Parathyroid adenoma (tissue), 2 donors: Measurements from ENCODE around the gene TBX2.

Experiments
- H2AFZ ChIP-seq: fragments of 300-600 bp; sonication (generic); one replicate; pipeline ENCODE4 v1.7.0; 2017; ENCODE audit warnings: antibody characterized with exemption, mild to moderate bottlenecking
- H3K27ac ChIP-seq: fragments of 300-600 bp; sonication (generic); one replicate; pipeline ENCODE4 v1.7.0; 2017
- H3K27me3 ChIP-seq: fragments of 300-600 bp; sonication (generic); one replicate; pipeline ENCODE4 v1.7.0; 2017; ENCODE audit warnings: low read length; ENCODE audit not compliant: control insufficient read depth, insufficient read depth
- H3K36me3 ChIP-seq: fragments of 300-600 bp; sonication (generic); one replicate; pipeline ENCODE4 v1.7.0; 2017; ENCODE audit warnings: low read length; ENCODE audit not compliant: control insufficient read depth, insufficient read depth
- H3K4me1 ChIP-seq: fragments of 300-600 bp; sonication (generic); one replicate; pipeline ENCODE4 v1.7.0; 2017; ENCODE audit warnings: control low read depth
- H3K4me2 ChIP-seq: fragments of 300-600 bp; sonication (generic); one replicate; pipeline ENCODE4 v1.7.0; 2017; ENCODE audit warnings: low read length
- H3K4me3 ChIP-seq: fragments of 300-600 bp; sonication (generic); one replicate; pipeline ENCODE4 v1.7.0; 2017; ENCODE audit warnings: low read depth, low read length
- H3K79me2 ChIP-seq: fragments of 300-600 bp; sonication (generic); one replicate; pipeline ENCODE4 v1.7.0; 2017; ENCODE audit warnings: control low read depth
- H3K9ac ChIP-seq: fragments of 300-600 bp; sonication (generic); one replicate; pipeline ENCODE4 v1.7.0; 2017; ENCODE audit warnings: mild to moderate bottlenecking
- H3K9me3 ChIP-seq: fragments of 300-600 bp; sonication (generic); one replicate; pipeline ENCODE4 v1.7.0; 2017; ENCODE audit warnings: low read length; ENCODE audit not compliant: control insufficient read depth
- TF ChIP-seq, protein P1 (sequence below): fragments of 300-600 bp; sonication (generic); IDR thresholded peaks from one replicate; pipeline ENCODE4 v1.7.0; 2017; ENCODE audit warnings: antibody characterized with exemption, mild to moderate bottlenecking
- donor health status: primary hyperparathyroidism.

The TBX2 gene

GRCh38 chr17:61380836-61381525 is 18.7 kb upstream of the TBX2 start:
- Histone ChIP-seq H3K9ac (no peak overlapping the region), H3K4me3 (no peak overlapping the region), H3K9me3 (no peaks in the 10 kb centered on the region), H3K36me3 (no peaks in the 10 kb centered on the region), H2AFZ (no peak overlapping the region), H3K79me2 (no peaks in the 10 kb centered on the region), H3K27ac (no peak overlapping the region), H3K4me2 (no peak overlapping the region), H3K27me3 (no peaks in the 10 kb centered on the region), H3K4me1 (no peaks in the 10 kb centered on the region)
- TF ChIP-seq, protein P1, sequence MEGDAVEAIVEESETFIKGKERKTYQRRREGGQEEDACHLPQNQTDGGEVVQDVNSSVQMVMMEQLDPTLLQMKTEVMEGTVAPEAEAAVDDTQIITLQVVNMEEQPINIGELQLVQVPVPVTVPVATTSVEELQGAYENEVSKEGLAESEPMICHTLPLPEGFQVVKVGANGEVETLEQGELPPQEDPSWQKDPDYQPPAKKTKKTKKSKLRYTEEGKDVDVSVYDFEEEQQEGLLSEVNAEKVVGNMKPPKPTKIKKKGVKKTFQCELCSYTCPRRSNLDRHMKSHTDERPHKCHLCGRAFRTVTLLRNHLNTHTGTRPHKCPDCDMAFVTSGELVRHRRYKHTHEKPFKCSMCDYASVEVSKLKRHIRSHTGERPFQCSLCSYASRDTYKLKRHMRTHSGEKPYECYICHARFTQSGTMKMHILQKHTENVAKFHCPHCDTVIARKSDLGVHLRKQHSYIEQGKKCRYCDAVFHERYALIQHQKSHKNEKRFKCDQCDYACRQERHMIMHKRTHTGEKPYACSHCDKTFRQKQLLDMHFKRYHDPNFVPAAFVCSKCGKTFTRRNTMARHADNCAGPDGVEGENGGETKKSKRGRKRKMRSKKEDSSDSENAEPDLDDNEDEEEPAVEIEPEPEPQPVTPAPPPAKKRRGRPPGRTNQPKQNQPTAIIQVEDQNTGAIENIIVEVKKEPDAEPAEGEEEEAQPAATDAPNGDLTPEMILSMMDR: no peak

DNA sequence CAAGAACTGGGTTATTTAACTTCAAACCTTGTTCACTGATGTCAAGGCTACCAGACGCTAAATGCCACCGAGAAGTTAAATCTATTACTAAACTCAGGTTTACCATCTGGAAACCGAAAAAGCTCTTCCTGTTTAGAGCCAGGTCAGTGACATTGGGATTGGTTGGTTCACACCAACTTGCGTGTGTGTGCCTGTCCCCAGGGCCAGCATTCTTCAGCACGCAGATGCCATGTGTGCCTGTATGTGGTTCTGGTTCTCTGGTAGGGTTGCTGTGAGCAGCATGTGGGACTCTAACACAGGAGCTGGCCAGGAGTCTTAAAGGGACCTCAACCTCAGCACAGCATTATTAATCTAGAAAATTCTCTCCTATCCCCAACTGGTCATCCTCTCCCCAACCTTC is 18.1 kb upstream of the TBX2 start:
- Histone ChIP-seq H3K9ac (no peak overlapping the region), H3K4me2 (no peak overlapping the region), H3K4me3 (no peak overlapping the region), H3K79me2 (no peaks in the 10 kb centered on the region), H3K27me3 (no peaks in the 10 kb centered on the region), H3K36me3 (no peaks in the 10 kb centered on the region), H3K4me1 (no peaks in the 10 kb centered on the region), H2AFZ (no peak overlapping the region), H3K9me3 (no peaks in the 10 kb centered on the region), H3K27ac (no peak overlapping the region)
- TF ChIP-seq, protein P1: no peak

DNA sequence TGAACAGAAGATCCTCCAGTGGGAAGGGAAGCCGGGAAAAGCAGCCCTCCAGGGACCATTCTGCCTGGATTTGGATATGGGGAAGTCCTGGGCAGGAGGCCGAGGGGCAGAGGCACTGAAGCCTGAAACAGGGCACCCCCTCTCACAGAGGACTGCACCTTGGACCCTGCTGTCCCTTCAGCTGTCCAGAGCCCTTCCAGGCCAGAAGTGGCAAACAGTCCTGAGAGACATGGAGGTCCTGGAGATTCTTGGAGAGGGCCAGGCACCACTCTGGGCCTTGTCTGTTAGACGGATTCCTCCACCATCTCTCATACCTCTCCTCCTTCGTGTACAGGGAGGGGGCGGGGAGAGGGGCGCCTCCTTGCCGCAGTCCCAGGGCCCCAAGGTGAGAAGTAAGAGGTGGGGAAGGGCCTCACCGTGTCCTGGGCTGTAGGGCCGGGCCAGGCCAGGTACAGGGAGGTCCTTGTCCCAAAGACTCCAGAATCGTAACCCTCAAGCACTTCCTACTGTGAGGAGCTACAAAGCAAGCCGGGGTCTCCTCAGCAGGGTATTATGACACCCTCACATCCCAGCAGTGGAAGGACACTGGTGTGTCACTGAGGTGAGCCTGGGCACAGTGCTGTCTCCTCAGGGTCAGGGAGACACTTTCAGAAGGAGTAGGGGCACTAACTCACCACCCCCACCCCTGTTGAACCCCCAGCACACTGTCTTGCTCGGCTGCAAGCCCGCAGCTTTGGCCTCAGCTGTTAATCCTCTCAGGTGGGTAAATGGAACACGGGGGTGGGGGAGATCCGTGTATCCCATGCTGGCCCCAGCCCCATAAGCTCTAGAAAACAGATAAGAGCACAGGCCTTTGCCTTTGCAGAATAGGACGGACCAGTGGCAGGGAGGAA is 16.6 kb upstream of the TBX2 start:
- Histone ChIP-seq H3K9ac (no peak overlapping the region), H2AFZ (no peak overlapping the region), H3K79me2 (no peaks in the 10 kb centered on the region), H3K4me1 (no peaks in the 10 kb centered on the region), H3K4me3 (no peak overlapping the region), H3K9me3 (no peaks in the 10 kb centered on the region), H3K4me2 (no peak overlapping the region), H3K36me3 (no peaks in the 10 kb centered on the region), H3K27me3 (no peaks in the 10 kb centered on the region), H3K27ac (no peak overlapping the region)
- TF ChIP-seq, protein P1: no peak

GRCh38 chr17:61383689-61384201 is 15.9 kb upstream of the TBX2 start:
- no peaks in the 10 kb centered on the region for H3K9me3 ChIP-seq
- H3K4me3 ChIP-seq: no peak overlapping the region
- no peak overlapping the region for H3K4me2 ChIP-seq
- H3K4me1 ChIP-seq: no peaks in the 10 kb centered on the region
- H3K9ac ChIP-seq: no peak overlapping the region
- TF ChIP-seq, protein P1: no peak
- no peaks in the 10 kb centered on the region for H3K36me3 ChIP-seq
- no peak overlapping the region for H2AFZ ChIP-seq
- H3K79me2 ChIP-seq: no peaks in the 10 kb centered on the region
- no peak overlapping the region for H3K27ac ChIP-seq
- H3K27me3 ChIP-seq: no peaks in the 10 kb centered on the region
